IPS-18c (cell line): ENCODE results near the gene TMEM212.
"Not testable (repeated sequence)": the region's sequence is repeated elsewhere in the genome, so short reads cannot be mapped to it uniquely, and the experiment has no call there.

Experiments used
- H3K4me3 ChIP-seq: 2 replicates; pipeline ENCODE4 v1.7.0; 2013; ENCODE audit warnings: low read depth, mild to moderate bottlenecking, low read length, moderate library complexity; ENCODE audit not compliant: insufficient read depth
- H3K9me3 ChIP-seq: one replicate; pipeline ENCODE4 v1.6.1; 2013; ENCODE audit warnings: mild to moderate bottlenecking, low read length, moderate library complexity; ENCODE audit not compliant: control insufficient read depth, insufficient read depth

The TMEM212 gene

GRCh38 chr3:171810629-171811294, 32.4 kb upstream of the TMEM212 start:
- no peaks in the 10 kb centered on the region for H3K9me3 ChIP-seq
- H3K4me3 ChIP-seq = peak overlapping the region; percentile 76

- no peaks in the 10 kb centered on the region for H3K9me3 ChIP-seq
- no peak overlapping the region for H3K4me3 ChIP-seq
Measured at GRCh38 chr3:171811295-171811912, 31.7 kb upstream of the TMEM212 start.

- no peaks in the 10 kb centered on the region for H3K9me3 ChIP-seq
Measured at GRCh38 chr3:171811913-171812335, 31.2 kb upstream of the TMEM212 start.

GRCh38 chr3:171812811-171813210, 30.3 kb upstream of the TMEM212 start:
- H3K4me3 ChIP-seq = no peak overlapping the region
- no peaks in the 10 kb centered on the region for H3K9me3 ChIP-seq

More at GRCh38 chr3:171811913-171812335, 31.2 kb upstream of the TMEM212 start:
- H3K4me3 ChIP-seq = no peak overlapping the region

GRCh38 chr3:171813278-171813896, 29.8 kb upstream of the TMEM212 start:
- no peak overlapping the region for H3K4me3 ChIP-seq
- H3K9me3 ChIP-seq = no peaks in the 10 kb centered on the region

- Histone ChIP-seq H3K4me3 (no peak overlapping the region), H3K9me3 (no peaks in the 10 kb centered on the region)
Measured at GRCh38 chr3:171813897-171814460, 29.2 kb upstream of the TMEM212 start.

- H3K9me3 ChIP-seq, H3K4me3 ChIP-seq: not testable (repeated sequence)
Measured at GRCh38 chr3:171814662-171815061, 28.5 kb upstream of the TMEM212 start.

GRCh38 chr3:171815973-171816595, 27.1 kb upstream of the TMEM212 start:
- Histone ChIP-seq H3K9me3 (no peaks in the 10 kb centered on the region), H3K4me3 (no peak overlapping the region)

- Histone ChIP-seq H3K4me3 (no peak overlapping the region), H3K9me3 (no peaks in the 10 kb centered on the region)
Measured at GRCh38 chr3:171817074-171817800, 25.9 kb upstream of the TMEM212 start.

- Histone ChIP-seq H3K9me3 (no peaks in the 10 kb centered on the region), H3K4me3 (no peak overlapping the region)
Measured at GRCh38 chr3:171821044-171821443, 22.1 kb upstream of the TMEM212 start.

- Histone ChIP-seq H3K9me3 (no peaks in the 10 kb centered on the region), H3K4me3 (no peak overlapping the region)
Measured at GRCh38 chr3:171821778-171822358, 21.3 kb upstream of the TMEM212 start.

- H3K4me3 ChIP-seq = no peak overlapping the region
- no peaks in the 10 kb centered on the region for H3K9me3 ChIP-seq
Measured at GRCh38 chr3:171822431-171823106, 20.6 kb upstream of the TMEM212 start.

- Histone ChIP-seq H3K4me3 (no peak overlapping the region), H3K9me3 (no peaks in the 10 kb centered on the region)
Measured at GRCh38 chr3:171824116-171824515, 19.0 kb upstream of the TMEM212 start.

GRCh38 chr3:171824824-171825221, 18.3 kb upstream of the TMEM212 start:
- no peak overlapping the region for H3K4me3 ChIP-seq
- no peaks in the 10 kb centered on the region for H3K9me3 ChIP-seq

- Histone ChIP-seq H3K9me3 (no peaks in the 10 kb centered on the region), H3K4me3 (no peak overlapping the region)
Measured at GRCh38 chr3:171825222-171825828, 17.8 kb upstream of the TMEM212 start.

- no peaks in the 10 kb centered on the region for H3K9me3 ChIP-seq
- H3K4me3 ChIP-seq = no peak overlapping the region
Measured at GRCh38 chr3:171827385-171827784, 15.8 kb upstream of the TMEM212 start.
